Pancreas (tissue), 10 donors: Measurements from ENCODE around the gene TMEM31. TPM values are rescaled to one million over a fixed set of nuclear protein-coding genes. Genes with fewer than 3 reads are reported as not detected.
"Not testable (repeated sequence)": the region's sequence is repeated elsewhere in the genome, so short reads cannot be mapped to it uniquely, and the experiment has no call there.

Experiments used
- ATAC-seq, 4 donors: fragments of 200-7000 bp; cut with Tn5 transposase; one replicate each; pipeline versions ENCODE4 v1.8.0 to v1.9.1; 2020; ENCODE audit warnings: mild to moderate bottlenecking in 4 of 4, moderate library complexity in 4 of 4
- DNase-seq, 6 donors: peaks; one replicate each; pipeline ENCODE4 v3.0.0-alpha.2; 2020
- FAIRE-seq: peaks from 2 replicates; lab custom pipeline; 2012; peaks lifted over from hg19 to GRCh38; lab: Jason Lieb, UNC
- H3K27ac ChIP-seq, 4 donors: fragments of 200-600 bp; sonication (generic); 1 replicate in 3 of 4; 2 replicates in 1 of 4; pipeline versions ENCODE4 v1.5.0 to v1.8.0; 2020
- H3K27me3 ChIP-seq, 4 donors: fragments of 200-600 bp; one replicate each; pipeline ENCODE4 v1.8.0; 2021
- H3K36me3 ChIP-seq, 3 donors: fragments of 200-600 bp; sonication (generic) in 1 of 3; one replicate each; pipeline versions ENCODE4 v1.5.0 to v1.8.0; 2020 to 2021
- H3K4me1 ChIP-seq, 3 donors: fragments of 200-600 bp; one replicate each; pipeline ENCODE4 v1.8.0; 2021
- H3K4me3 ChIP-seq, 4 donors: fragments of 200-600 bp; sonication (generic) in 2 of 4; one replicate each; pipeline versions ENCODE4 v1.5.0 to v1.8.0; 2020 to 2021
- H3K9me3 ChIP-seq, 4 donors: fragments of 200-600 bp; one replicate each; pipeline ENCODE4 v1.8.0; 2021
- WGBS, 2 donors: extraction: QIAGEN DNeasy Blood & Tissue Kit; methylation state at CpG; one replicate each; pipeline ENCODE4 v1.1.7; 2013; 5-methylcytosine and 5-hydroxymethylcytosine counted together
- intact Hi-C, 3 donors: fragments of 100-400 bp; cut with DNase I; formaldehyde crosslinking; loops; one replicate each; pipeline versions ENCODE4 v1.11.1 to v1.14.2; 2022
- polyA plus RNA-seq, 2 donors: library from polyadenylated mRNA; stranded (reverse); fragments of 200-250 nt; gene quantifications; one replicate each; pipeline ENCODE4 v1.2.3, GENCODE V29; 2013
- total RNA-seq, 6 donors: library from RNA; stranded (reverse); fragmentation: NEBNext Ultra II Directional in 4 of 6; extraction: Animal tissue kit (Norgen Biotek cat#: 25700) in 4 of 6; gene quantifications; one replicate each; pipeline versions ENCODE4 v1.2.1 to v1.2.4, GENCODE V29; 2021 to 2023
- TF ChIP-seq, protein P1 (sequence below), 4 donors: fragments of 200-600 bp; sonication (generic) in 3 of 4; IDR thresholded peaks; one replicate each; pipeline versions ENCODE4 v1.5.0 to v1.8.0; 2021; ENCODE audit warnings: antibody characterized with exemption in 4 of 4
- donor health status: healthy with polysubstance abuse.
- donor health status: DM: no; HTN: no; CAD: no; lungs with moderate emphysema.
- donor health status: DM: no; HTN: no; CAD: no.
- donor health status: control.
- donor health status: control.
- donor health status: Bipolar disorder and iron deficiency.
- donor health status: DM: yes; HTN: yes; CAD: no.
- donor health status: DM: no; HTN: no; CAD: no.
- donor health status: DM: no; HTN: no; CAD: no.
- donor health status: DM: yes; HTN: yes; CAD: no.

TMEM31 gene
- total and polyA plus RNA-seq, 8 donors: 0.35 TPM; not detected in 7

DNA sequence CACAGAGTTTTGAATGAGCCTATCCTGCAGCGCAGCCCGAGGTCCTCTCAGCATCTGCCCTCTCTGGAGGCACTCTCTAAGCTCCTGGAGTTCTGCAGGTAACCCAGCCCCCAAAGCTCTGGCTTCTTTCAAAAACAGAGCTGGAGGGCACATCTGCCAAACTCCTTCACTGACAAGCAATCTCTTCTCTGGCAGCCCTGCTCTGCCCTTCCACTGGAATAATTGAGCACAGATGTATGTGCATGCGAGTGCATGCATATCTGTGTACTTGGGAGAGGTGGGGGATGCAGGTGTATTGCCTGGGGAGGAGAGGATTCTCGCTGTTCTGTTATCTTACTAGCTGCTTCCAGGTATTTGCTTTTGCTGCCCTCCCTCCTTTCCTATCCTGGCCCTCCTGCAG lies 43.7 kb downstream of the TMEM31 start:
- FAIRE-seq: no peak
- intact Hi-C loops: no loop called here
- no peak overlapping the region for H3K4me3 ChIP-seq
- H3K4me1 ChIP-seq: no peaks in the 10 kb centered on the region
- H3K36me3 ChIP-seq: no peaks in the 10 kb centered on the region
- no peak overlapping the region for H3K27ac ChIP-seq
- no peak for DNase-seq
- no peak for ATAC-seq
- H3K9me3 ChIP-seq: no peaks in the 10 kb centered on the region
- WGBS, 2 donors: 53 to 54% methylated on average over 4 of the region's 4 CpGs
- H3K27me3 ChIP-seq: no peaks in the 10 kb centered on the region
- TF ChIP-seq, protein P1, sequence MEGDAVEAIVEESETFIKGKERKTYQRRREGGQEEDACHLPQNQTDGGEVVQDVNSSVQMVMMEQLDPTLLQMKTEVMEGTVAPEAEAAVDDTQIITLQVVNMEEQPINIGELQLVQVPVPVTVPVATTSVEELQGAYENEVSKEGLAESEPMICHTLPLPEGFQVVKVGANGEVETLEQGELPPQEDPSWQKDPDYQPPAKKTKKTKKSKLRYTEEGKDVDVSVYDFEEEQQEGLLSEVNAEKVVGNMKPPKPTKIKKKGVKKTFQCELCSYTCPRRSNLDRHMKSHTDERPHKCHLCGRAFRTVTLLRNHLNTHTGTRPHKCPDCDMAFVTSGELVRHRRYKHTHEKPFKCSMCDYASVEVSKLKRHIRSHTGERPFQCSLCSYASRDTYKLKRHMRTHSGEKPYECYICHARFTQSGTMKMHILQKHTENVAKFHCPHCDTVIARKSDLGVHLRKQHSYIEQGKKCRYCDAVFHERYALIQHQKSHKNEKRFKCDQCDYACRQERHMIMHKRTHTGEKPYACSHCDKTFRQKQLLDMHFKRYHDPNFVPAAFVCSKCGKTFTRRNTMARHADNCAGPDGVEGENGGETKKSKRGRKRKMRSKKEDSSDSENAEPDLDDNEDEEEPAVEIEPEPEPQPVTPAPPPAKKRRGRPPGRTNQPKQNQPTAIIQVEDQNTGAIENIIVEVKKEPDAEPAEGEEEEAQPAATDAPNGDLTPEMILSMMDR (IDR thresholded peaks at IDR 0.05): no peak

DNA sequence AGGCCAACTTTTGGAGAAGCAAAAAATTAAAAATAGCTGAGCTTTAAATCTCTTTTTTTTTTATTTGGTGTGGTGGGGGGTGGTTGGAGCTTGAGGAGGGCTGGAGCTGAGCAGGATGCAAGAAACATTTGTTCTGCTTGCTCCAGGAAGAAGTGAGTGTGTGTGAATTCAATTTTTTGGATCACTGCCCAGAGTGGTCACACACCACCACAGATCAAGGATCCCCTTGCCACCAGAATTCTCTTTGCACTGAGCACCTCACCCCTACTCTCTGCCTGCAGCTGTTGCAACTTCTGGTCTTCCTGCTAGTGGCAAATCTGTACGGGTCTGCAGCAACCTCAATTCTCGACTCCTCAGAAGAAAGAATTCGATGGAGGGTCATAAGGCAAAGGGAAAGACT lies 46.0 kb downstream of the TMEM31 start:
- FAIRE-seq: no peak
- DNase-seq: no peak
- no peaks in the 10 kb centered on the region for H3K27me3 ChIP-seq
- 64 to 75% methylated on average over 3 of the region's 3 CpGs for WGBS, 2 donors
- H3K4me1 ChIP-seq: no peaks in the 10 kb centered on the region
- no peak overlapping the region for H3K4me3 ChIP-seq
- ATAC-seq: no peak
- H3K9me3 ChIP-seq: no peaks in the 10 kb centered on the region
- no peak overlapping the region for H3K27ac ChIP-seq
- TF ChIP-seq, protein P1 (IDR thresholded peaks at IDR 0.05): no peak
- intact Hi-C loops: no loop called here
- H3K36me3 ChIP-seq: no peaks in the 10 kb centered on the region

- intact Hi-C loops: no loop called here
- no peak for FAIRE-seq
These were observed 47.8 kb downstream of the TMEM31 start for GRCh38 chrX:103758555-103758954.

GRCh38 chrX:103763541-103763940 lies 52.8 kb downstream of the TMEM31 start:
- H3K4me1 ChIP-seq, intact Hi-C loops, H3K9me3 ChIP-seq, H3K27me3 ChIP-seq, FAIRE-seq, H3K4me3 ChIP-seq, ATAC-seq, H3K27ac ChIP-seq, H3K36me3 ChIP-seq, DNase-seq: not testable (repeated sequence)
- WGBS, 2 donors: 69 to 75% methylated on average over 5 of the region's 5 CpGs

More at GRCh38 chrX:103758555-103758954, 47.8 kb downstream of the TMEM31 start:
- no peak overlapping the region for H3K27ac ChIP-seq
- TF ChIP-seq, protein P1 (IDR thresholded peaks at IDR 0.05): no peak
- H3K4me1 ChIP-seq: no peaks in the 10 kb centered on the region
- 86 to 88% methylated on average over 1 of the region's 1 CpG for WGBS, 2 donors
- no peaks in the 10 kb centered on the region for H3K36me3 ChIP-seq
- H3K9me3 ChIP-seq: no peaks in the 10 kb centered on the region
- no peak for ATAC-seq
- H3K27me3 ChIP-seq: no peaks in the 10 kb centered on the region
- no peak overlapping the region for H3K4me3 ChIP-seq
- DNase-seq: no peak

Other genes with a start within 250 kb of the TMEM31 start
- gene RAB40A, start 191.4 kb upstream of the TMEM31 start, total RNA-seq: under 1 TPM in 5 of 6 donors, not detected in 1; 0.06 to 0.19 (median 0.12) TPM
- under 1 TPM; 0.08 to 0.12 TPM for gene RAB40A, start 191.4 kb upstream of the TMEM31 start, polyA plus RNA-seq
- gene TCEAL4, start 125.4 kb upstream of the TMEM31 start, total RNA-seq: 10 to 100 TPM; 16.7 to 31.4 (median 24.7) TPM
- gene TCEAL4, start 125.4 kb upstream of the TMEM31 start, polyA plus RNA-seq: 100 to 1,000 TPM in 1 of 2 donors, 10 to 100 TPM in 1; 99.7 to 132 TPM
- gene TCEAL3, start 102.9 kb upstream of the TMEM31 start, total RNA-seq: 10 to 100 TPM in 1 of 6 donors, 1 to 10 TPM in 5; 7.0 to 11.4 (median 8.0) TPM
- 10 to 100 TPM; 18.9 to 40.2 TPM for gene TCEAL3, start 102.9 kb upstream of the TMEM31 start, polyA plus RNA-seq
- gene TCEAL1, start 81.9 kb upstream of the TMEM31 start, total RNA-seq: 10 to 100 TPM in 2 of 6 donors, 1 to 10 TPM in 4; 5.9 to 14.1 (median 8.8) TPM
- gene TCEAL1, start 81.9 kb upstream of the TMEM31 start, polyA plus RNA-seq: 10 to 100 TPM; 14.9 to 31.9 TPM
- gene MORF4L2, start 24.2 kb upstream of the TMEM31 start, total RNA-seq: 100 to 1,000 TPM in 4 of 6 donors, 10 to 100 TPM in 2; 83.2 to 152 (median 125) TPM
- gene MORF4L2, start 24.2 kb upstream of the TMEM31 start, polyA plus RNA-seq: 100 to 1,000 TPM; 108 to 191 TPM
- 1 to 10 TPM in 1 of 6 donors, under 1 TPM in 5; 0.32 to 1.7 (median 0.60) TPM for gene PLP1, start 65.9 kb downstream of the TMEM31 start, total RNA-seq
- gene PLP1, start 65.9 kb downstream of the TMEM31 start, polyA plus RNA-seq: 1 to 10 TPM in 1 of 2 donors, under 1 TPM in 1; 0.30 to 2.6 TPM
- gene RAB9B, start 121.3 kb downstream of the TMEM31 start, total RNA-seq: 1 to 10 TPM in 1 of 6 donors, under 1 TPM in 5; 0.38 to 1.1 (median 0.80) TPM
- gene RAB9B, start 121.3 kb downstream of the TMEM31 start, polyA plus RNA-seq: 1 to 10 TPM in 1 of 2 donors, under 1 TPM in 1; 0.49 to 2.3 TPM